ENCODE measurements around the gene NCK2.

NCK2 gene

GRCh38 chr2:105858868-105859693, 114.4 kb downstream of the NCK2 start:
- TF ChIP-seq CTCF (IDR thresholded peaks at IDR 0.05; ENCODE audit: low read depth, low read length): no peak
- in situ Hi-C loops (cut with HindIII; ENCODE audit: low sequenced_read_pairs): no loop called here
- no peak overlapping the region for H3K4me3 ChIP-seq (ENCODE audit: low read depth, low read length)
- no peak for DNase-seq (ENCODE audit: low read depth, low spot score)

GRCh38 chr2:105859694-105859951, 114.9 kb downstream of the NCK2 start:
- DNase-seq (ENCODE audit: low read depth, low spot score): no peak
- TF ChIP-seq CTCF (IDR thresholded peaks at IDR 0.05; ENCODE audit: low read depth, low read length): no peak
- H3K4me3 ChIP-seq (ENCODE audit: low read depth, low read length): no peak overlapping the region
- in situ Hi-C loops (cut with HindIII; ENCODE audit: low sequenced_read_pairs): no loop called here

- in situ Hi-C loops (cut with HindIII; ENCODE audit: low sequenced_read_pairs): no loop called here
- no peak overlapping the region for H3K4me3 ChIP-seq (ENCODE audit: low read depth, low read length)
- DNase-seq (ENCODE audit: low read depth, low spot score): no peak
- no peak for TF ChIP-seq CTCF (IDR thresholded peaks at IDR 0.05; ENCODE audit: low read depth, low read length)
These were observed 115.9 kb downstream of the NCK2 start for GRCh38 chr2:105860567-105860966.

- H3K4me3 ChIP-seq (ENCODE audit: low read depth, low read length): no peak overlapping the region
- no peak for DNase-seq (ENCODE audit: low read depth, low spot score)
- in situ Hi-C loops (cut with HindIII; ENCODE audit: low sequenced_read_pairs): no loop called here
- no peak for TF ChIP-seq CTCF (IDR thresholded peaks at IDR 0.05; ENCODE audit: low read depth, low read length)
These were observed 116.5 kb downstream of the NCK2 start for GRCh38 chr2:105861200-105861599.

- in situ Hi-C loops (cut with HindIII; ENCODE audit: low sequenced_read_pairs): no loop called here
- DNase-seq (ENCODE audit: low read depth, low spot score): no peak
- H3K4me3 ChIP-seq (ENCODE audit: low read depth, low read length): no peak overlapping the region
- no peak for TF ChIP-seq CTCF (IDR thresholded peaks at IDR 0.05; ENCODE audit: low read depth, low read length)
These were observed 118.1 kb downstream of the NCK2 start for GRCh38 chr2:105862843-105863242.

- in situ Hi-C loops (cut with HindIII; ENCODE audit: low sequenced_read_pairs): no loop called here
- no peak for DNase-seq (ENCODE audit: low read depth, low spot score)
- TF ChIP-seq CTCF (IDR thresholded peaks at IDR 0.05; ENCODE audit: low read depth, low read length): no peak
- H3K4me3 ChIP-seq (ENCODE audit: low read depth, low read length): no peak overlapping the region
These were observed 119.5 kb downstream of the NCK2 start for GRCh38 chr2:105864262-105864661.

Measured in astrocyte of the spinal cord (primary cell).